Immature natural killer cell (primary cell): Measurements from ENCODE around the gene EXOSC10. TPM values are rescaled to one million over a fixed set of nuclear protein-coding genes. Genes with fewer than 3 reads are reported as not detected.
"Not testable (repeated sequence)": the region's sequence is repeated elsewhere in the genome, so short reads cannot be mapped to it uniquely, and the experiment has no call there.

Experiments
- DNase-seq, 3 donors: peaks; one replicate each; pipeline ENCODE4 v3.0.0; 2022; ENCODE audit warnings: mixed read lengths in 1 of 3
- H3K27ac Mint-ChIP-seq, 6 donors: one replicate each; pipeline ENCODE4 v1.8.0; 2020; ENCODE audit warnings: mixed read lengths in 6 of 6, mild to moderate bottlenecking in 5 of 6, inconsistent platforms in 4 of 6, moderate library complexity in 3 of 6
- H3K27me3 Mint-ChIP-seq, 3 donors: one replicate each; pipeline ENCODE4 v1.8.0; 2020 to 2021; ENCODE audit warnings: low read depth in 3 of 3, mild to moderate bottlenecking in 3 of 3, mixed read lengths in 3 of 3, moderate library complexity in 3 of 3, inconsistent platforms in 1 of 3
- H3K36me3 Mint-ChIP-seq, 3 donors: one replicate each; pipeline ENCODE4 v1.8.0; 2020; ENCODE audit warnings: mixed read lengths in 3 of 3, inconsistent platforms in 2 of 3, mild to moderate bottlenecking in 2 of 3
- H3K4me1 Mint-ChIP-seq, 2 donors: one replicate each; pipeline ENCODE4 v1.8.0; 2020; ENCODE audit warnings: inconsistent platforms in 2 of 2, mild to moderate bottlenecking in 2 of 2, mixed read lengths in 2 of 2, moderate library complexity in 1 of 2
- H3K4me3 Mint-ChIP-seq, 5 donors: one replicate each; pipeline ENCODE4 v1.8.0; 2020; ENCODE audit warnings: mild to moderate bottlenecking in 5 of 5, mixed read lengths in 5 of 5, inconsistent platforms in 3 of 5, moderate library complexity in 3 of 5
- H3K9me3 Mint-ChIP-seq, 6 donors: one replicate each; pipeline ENCODE4 v1.8.0; 2020; ENCODE audit warnings: mild to moderate bottlenecking in 6 of 6, mixed read lengths in 6 of 6, inconsistent platforms in 4 of 6, moderate library complexity in 3 of 6
- polyA plus RNA-seq, 3 donors: library from polyadenylated mRNA; unstranded; fragments of 300-500 nt; fragmentation: Illumina TruSeq; gene quantifications; one replicate each; pipeline ENCODE4 v1.2.3, GENCODE V29; 2021

EXOSC10 gene
- polyA plus RNA-seq, 3 donors from 2014 or later = 25.4 to 49.1 (median 27.6) TPM

- H3K27me3 Mint-ChIP-seq = peaks cover 0 to 2% (median 1%) of the 10 kb centered on the region in 3 donors
- no peak for DNase-seq
- peaks cover 8 to 25% of the 10 kb centered on the region in 2 donors for H3K4me1 Mint-ChIP-seq
- peak overlapping the region in 1 of 6 donors; percentile 61 for H3K27ac Mint-ChIP-seq
- H3K36me3 Mint-ChIP-seq = peaks cover 19 to 47% (median 37%) of the 10 kb centered on the region in 3 donors
- no peaks in the 10 kb centered on the region for H3K9me3 Mint-ChIP-seq
- H3K4me3 Mint-ChIP-seq = no peak overlapping the region
These were observed 75.4 kb downstream of the EXOSC10 start for GRCh38 chr1:11024154-11024873.

GRCh38 chr1:11023201-11023600 is 76.5 kb downstream of the EXOSC10 start:
- DNase-seq = no peak
- H3K27me3 Mint-ChIP-seq = peaks cover 0 to 2% (median 1%) of the 10 kb centered on the region in 3 donors
- H3K36me3 Mint-ChIP-seq = peaks cover 26 to 57% (median 43%) of the 10 kb centered on the region in 3 donors
- H3K27ac Mint-ChIP-seq = no peak overlapping the region
- H3K4me3 Mint-ChIP-seq = no peak overlapping the region
- peaks cover 15 to 36% of the 10 kb centered on the region in 2 donors for H3K4me1 Mint-ChIP-seq
- H3K9me3 Mint-ChIP-seq = no peaks in the 10 kb centered on the region

GRCh38 chr1:11019971-11020370 is 79.7 kb downstream of the EXOSC10 start:
- Mint-ChIP-seq H3K36me3 (peaks cover 33 to 58% (median 43%) of the 10 kb centered on the region in 3 donors), H3K27ac (no peak overlapping the region), H3K27me3 (peaks cover 0 to 2% (median 1%) of the 10 kb centered on the region in 3 donors), H3K4me1 (peaks cover 26 to 32% of the 10 kb centered on the region in 2 donors), H3K9me3 (no peaks in the 10 kb centered on the region), H3K4me3 (no peak overlapping the region)
- no peak for DNase-seq

- peaks cover 31 to 58% (median 44%) of the 10 kb centered on the region in 3 donors for H3K36me3 Mint-ChIP-seq
- not testable (repeated sequence) for H3K9me3 Mint-ChIP-seq, H3K4me3 Mint-ChIP-seq, DNase-seq, H3K27me3 Mint-ChIP-seq, H3K27ac Mint-ChIP-seq
- peaks cover 31 to 35% of the 10 kb centered on the region in 2 donors for H3K4me1 Mint-ChIP-seq
These were observed 80.3 kb downstream of the EXOSC10 start for GRCh38 chr1:11019358-11019757.

Other genes starting within 250 kb of the EXOSC10 start
- gene TARDBP, start 87.2 kb downstream of the EXOSC10 start, polyA plus RNA-seq = 10 to 100 TPM; 43.1 to 80.9 (median 49.2) TPM
- not detected for gene MASP2, start 52.6 kb downstream of the EXOSC10 start, polyA plus RNA-seq
- 10 to 100 TPM; 50.6 to 70.3 (median 55.5) TPM for gene SRM, start 39.9 kb downstream of the EXOSC10 start, polyA plus RNA-seq
- gene ANGPTL7, start 89.5 kb upstream of the EXOSC10 start, polyA plus RNA-seq = not detected
- gene MTOR, start 162.7 kb upstream of the EXOSC10 start, polyA plus RNA-seq = 10 to 100 TPM in 1 of 3 donors, 1 to 10 TPM in 2; 1.7 to 10.1 (median 3.8) TPM
- gene UBIAD1, start 173.3 kb upstream of the EXOSC10 start, polyA plus RNA-seq = 10 to 100 TPM; 17.9 to 29.6 (median 28.5) TPM